ENCODE results near the gene DNASE1L3. TPM values are rescaled to one million over a fixed set of nuclear protein-coding genes. Genes with fewer than 3 reads are reported as not detected.

Gene DNASE1L3
- total and polyA plus RNA-seq, 2 of the 8 experiments (the other 6 are each of a cell fraction or from before 2014, with no cell fraction given) = not detected

DNA sequence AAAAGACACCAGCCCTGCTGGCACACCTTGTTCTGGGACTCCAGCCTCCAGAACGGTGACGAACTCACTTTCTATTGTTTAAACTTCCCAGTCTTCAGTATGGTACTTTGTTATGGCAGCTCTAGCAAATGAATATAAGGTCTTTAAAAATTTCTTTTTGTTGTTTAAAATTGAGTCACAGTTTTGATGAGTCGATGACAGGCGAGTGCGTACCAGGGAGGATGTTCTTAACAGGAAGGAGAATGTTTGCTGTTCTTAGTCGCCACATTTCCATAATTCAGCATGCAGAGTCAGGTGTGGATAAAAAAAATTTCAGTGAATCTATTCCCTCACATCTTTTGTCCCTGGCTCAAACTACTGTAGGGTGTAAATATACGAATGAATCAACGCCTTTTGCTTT is 12.4 kb downstream of the DNASE1L3 start:
- Histone ChIP-seq H2BK5ac (ENCODE audit: low read depth, low read length) (no peak overlapping the region), H3K79me1 (ENCODE audit: low read depth, low read length) (no peaks in the 10 kb centered on the region), H3K4me1 (replicated peaks in 1 of 4; ENCODE audit: control insufficient read depth in 3 of 4, insufficient read depth in 4 of 4, low read length in 3 of 4) (no peaks in the 10 kb centered on the region), H4K5ac (ENCODE audit: insufficient read length, low read depth, low read length) (no peak overlapping the region), H2AFZ (ENCODE audit: low read length) (no peak overlapping the region), H2BK20ac (ENCODE audit: low read length) (no peak overlapping the region), H4K8ac (ENCODE audit: extremely low read depth, insufficient read depth, low read length) (no peak overlapping the region), H4K20me1 (replicated peaks in 1 of 2; ENCODE audit: control insufficient read depth in 1 of 2, insufficient read depth in 2 of 2, low read length in 2 of 2) (no peaks in the 10 kb centered on the region), H3K27me3 (replicated peaks in 1 of 4; ENCODE audit: control insufficient read depth in 3 of 4, extremely low read depth in 1 of 4, insufficient read depth in 3 of 4, low read length in 3 of 4) (no peaks in the 10 kb centered on the region), H3K9ac (replicated peaks in 1 of 4; ENCODE audit: extremely low read depth in 1 of 4, low read depth in 3 of 4, low read length in 3 of 4) (no peak overlapping the region), H2BK120ac (replicated peaks; ENCODE audit: low read depth, low read length) (no peak overlapping the region), H3K23me2 (ENCODE audit: low read depth, low read length) (no peaks in the 10 kb centered on the region), H3K4me2 (ENCODE audit: insufficient read depth in 1 of 2, low read depth in 2 of 2, low read length in 2 of 2) (no peak overlapping the region), H3K36me3 (ENCODE audit: control insufficient read depth in 2 of 4, insufficient read depth in 4 of 4, low read length in 3 of 4) (no peaks in the 10 kb centered on the region), H3K14ac (ENCODE audit: insufficient read length) (no peak overlapping the region), H3K9me3 (ENCODE audit: insufficient read depth in 2 of 2, low read depth in 1 of 2, low read length in 1 of 2) (no peaks in the 10 kb centered on the region), H3K18ac (ENCODE audit: extremely low read depth, low read length) (no peak overlapping the region), H4K91ac (replicated peaks; ENCODE audit: insufficient read length, low read length) (no peak overlapping the region), H3K79me2 (ENCODE audit: control insufficient read depth in 1 of 2, insufficient read depth in 2 of 2, low read length in 2 of 2) (no peaks in the 10 kb centered on the region), H3K4me3 (ENCODE audit: extremely low read depth in 1 of 4, insufficient read depth in 2 of 4, low read depth in 3 of 4, low read length in 4 of 4) (no peak overlapping the region), H3K56ac (replicated peaks; ENCODE audit: insufficient read length, low read depth, low read length) (no peak overlapping the region), H3K4ac (replicated peaks; ENCODE audit: insufficient read length, low read depth, low read length) (no peak overlapping the region), H2AK5ac (ENCODE audit: low read depth, low read length) (no peak overlapping the region), H3K27ac (ENCODE audit: low read depth, low read length) (no peak overlapping the region), H3K23ac (ENCODE audit: insufficient read length) (no peak overlapping the region), H2BK15ac (ENCODE audit: low read length) (no peak overlapping the region), H2BK12ac (ENCODE audit: low read depth, low read length) (no peak overlapping the region)
- DNase-seq (ENCODE audit: low read depth in 1 of 2, low spot score in 2 of 2) (no peak), FAIRE-seq (no peak)
- ChIA-PET POLR2A (ENCODE audit: partially characterized antibody) (no interaction called here), CTCF (ENCODE audit: partially characterized antibody) (interaction anchor here (2.9 to 3.0 kb wide), 2 partner anchors 19 to 109 kb away, joined by 7 to 15 read pairs; no protein-coding TSS in a partner anchor)
- 88% methylated on average over 8 of the region's 8 CpGs; no CpG with 5 or more reads in 1 of the 2 experiments for WGBS, 2 experiments (ENCODE audit: extremely low coverage in 1 of 2, insufficient coverage in 1 of 2, insufficient read length in 1 of 2, insufficient replicate concordance in 2 of 2, low coverage in 1 of 2, low lambda C conversion rate in 2 of 2, missing lambda C conversion rate in 1 of 2)
- TF ChIP-seq SRF (IDR thresholded peaks at IDR 0.05; ENCODE audit: low read depth, low read length) (no peak), RFX5 (IDR thresholded peaks at IDR 0.05; ENCODE audit: borderline replicate concordance, low read depth, low read length) (no peak), NANOG (IDR thresholded peaks at IDR 0.05; ENCODE audit: insufficient read depth, low read depth, low read length, poor library complexity, severe bottlenecking) (no peak), SP4 (IDR thresholded peaks at IDR 0.05; ENCODE audit: low read length) (no peak), NRF1 (IDR thresholded peaks at IDR 0.05; ENCODE audit: low read depth, low read length) (no peak), KDM5A (IDR thresholded peaks at IDR 0.05; ENCODE audit: low read length) (no peak)
- TF ChIP-seq, protein P1, sequence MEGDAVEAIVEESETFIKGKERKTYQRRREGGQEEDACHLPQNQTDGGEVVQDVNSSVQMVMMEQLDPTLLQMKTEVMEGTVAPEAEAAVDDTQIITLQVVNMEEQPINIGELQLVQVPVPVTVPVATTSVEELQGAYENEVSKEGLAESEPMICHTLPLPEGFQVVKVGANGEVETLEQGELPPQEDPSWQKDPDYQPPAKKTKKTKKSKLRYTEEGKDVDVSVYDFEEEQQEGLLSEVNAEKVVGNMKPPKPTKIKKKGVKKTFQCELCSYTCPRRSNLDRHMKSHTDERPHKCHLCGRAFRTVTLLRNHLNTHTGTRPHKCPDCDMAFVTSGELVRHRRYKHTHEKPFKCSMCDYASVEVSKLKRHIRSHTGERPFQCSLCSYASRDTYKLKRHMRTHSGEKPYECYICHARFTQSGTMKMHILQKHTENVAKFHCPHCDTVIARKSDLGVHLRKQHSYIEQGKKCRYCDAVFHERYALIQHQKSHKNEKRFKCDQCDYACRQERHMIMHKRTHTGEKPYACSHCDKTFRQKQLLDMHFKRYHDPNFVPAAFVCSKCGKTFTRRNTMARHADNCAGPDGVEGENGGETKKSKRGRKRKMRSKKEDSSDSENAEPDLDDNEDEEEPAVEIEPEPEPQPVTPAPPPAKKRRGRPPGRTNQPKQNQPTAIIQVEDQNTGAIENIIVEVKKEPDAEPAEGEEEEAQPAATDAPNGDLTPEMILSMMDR (IDR thresholded peaks at IDR 0.05; ENCODE audit: control extremely low read depth in 1 of 3, insufficient read depth in 1 of 3, low read depth in 1 of 3, low read length in 3 of 3) = no peak

Data from H1 (cell line).